CD4-positive, alpha-beta T cell treated with Interleukin-6 at 100 ng/mL for 8 hours (primary cell): ENCODE results near the gene BRSK2.

Experiments used
- DNase-seq: peaks from one replicate; pipeline ENCODE4 v3.0.0-alpha.2; 2020; ENCODE audit warnings: mixed read lengths, low spot score

The BRSK2 gene

GRCh38 chr11:1483445-1483961 lies 93.8 kb downstream of the BRSK2 start:
- no peak for DNase-seq

- DNase-seq, result no peak
Measured at GRCh38 chr11:1484061-1484671, 94.4 kb downstream of the BRSK2 start.

- no peak for DNase-seq
Measured at GRCh38 chr11:1484695-1485503, 95.2 kb downstream of the BRSK2 start.

- no peak for DNase-seq
Measured at GRCh38 chr11:1485504-1485885, 95.8 kb downstream of the BRSK2 start.

DNA sequence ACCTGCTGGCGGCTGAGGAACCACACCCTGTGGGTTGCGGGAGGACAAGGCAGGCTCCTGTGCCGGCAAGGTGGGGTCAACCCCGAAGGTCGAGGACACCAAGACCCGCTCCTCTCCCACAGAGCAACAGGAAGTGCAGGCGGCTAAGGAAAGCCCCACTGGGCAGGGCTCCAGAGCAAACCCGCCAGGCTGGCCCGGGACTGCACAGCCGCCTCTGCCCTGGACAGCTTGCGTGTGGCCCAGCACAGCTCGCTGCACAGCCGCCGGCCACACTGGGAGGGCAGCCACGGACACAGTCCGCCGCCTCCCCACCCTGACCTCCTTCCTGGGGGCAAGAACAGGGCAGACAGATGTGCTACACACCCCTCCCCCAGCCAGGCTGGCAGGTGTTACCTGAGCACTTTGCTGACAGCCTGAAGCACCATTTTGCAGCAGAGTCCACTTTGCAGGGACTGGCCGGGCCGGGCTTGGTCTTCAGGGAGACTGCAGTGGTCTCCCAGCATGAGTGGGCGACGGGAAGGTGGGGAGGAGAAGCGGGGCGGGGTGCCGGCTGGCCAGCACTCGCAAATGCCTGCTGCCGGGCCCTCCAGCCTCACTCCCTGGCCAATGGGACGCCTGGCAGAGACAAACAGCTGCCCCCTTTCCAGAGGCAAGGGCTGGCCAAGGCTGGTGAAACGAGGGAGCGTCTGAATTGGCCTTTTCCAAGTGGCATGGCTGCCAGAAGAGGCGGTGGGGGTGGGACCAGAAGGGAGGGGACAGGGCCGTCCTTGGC lies 96.5 kb downstream of the BRSK2 start, which contains the start of gene MOB2:
Gene MOB2, minus strand, starts transcription at position 726 of the 772 bp plus-strand sequence. Its CDS starts 223 bp downstream, at position 503.
- peak; percentile 7 for DNase-seq

DNA sequence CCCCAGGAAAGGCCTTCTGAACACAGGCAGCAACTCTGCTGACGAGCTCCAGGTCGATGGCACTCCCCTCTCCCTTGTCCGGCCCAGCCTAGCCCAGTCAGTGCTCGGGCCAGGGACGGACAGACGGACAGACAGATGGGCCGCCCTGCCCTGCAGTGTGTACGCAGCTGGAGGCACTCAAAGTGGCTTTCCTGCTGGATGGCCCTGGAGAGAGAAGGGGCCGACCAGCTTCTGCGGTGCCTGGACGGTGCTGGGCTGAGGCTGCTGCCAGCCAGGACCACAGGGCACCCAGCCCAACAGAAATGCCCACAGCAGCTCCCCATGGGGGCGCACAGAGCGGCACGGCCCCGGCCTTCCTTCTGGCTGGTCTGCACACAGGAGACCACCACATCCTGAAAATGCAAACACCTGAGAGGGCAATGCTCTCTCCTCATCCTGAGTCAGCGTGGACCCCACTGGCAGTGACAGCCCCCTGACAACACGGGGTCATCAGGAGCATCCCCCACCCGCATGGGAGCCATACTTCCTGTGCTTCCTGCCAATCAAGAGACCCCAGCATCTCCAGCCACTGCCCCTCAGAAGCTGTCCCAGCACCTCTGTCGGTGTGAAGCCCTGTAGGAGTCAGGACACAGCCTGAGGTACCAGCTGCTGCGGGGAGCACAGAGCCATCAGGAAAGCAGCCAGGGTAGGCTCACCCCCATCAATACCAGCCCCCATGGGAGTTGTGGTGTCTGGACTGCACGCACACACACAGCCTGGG lies 97.5 kb downstream of the BRSK2 start:
- no peak for DNase-seq

- no peak for DNase-seq
Measured at GRCh38 chr11:1487851-1488574, 98.3 kb downstream of the BRSK2 start.

- DNase-seq, result no peak
Measured at GRCh38 chr11:1488575-1489180, 98.9 kb downstream of the BRSK2 start.

- no peak for DNase-seq
Measured at GRCh38 chr11:1490651-1491050, 100.9 kb downstream of the BRSK2 start.

- DNase-seq, result no peak
Measured at GRCh38 chr11:1491379-1491778, 101.6 kb downstream of the BRSK2 start.

GRCh38 chr11:1493650-1494244 lies 104.0 kb downstream of the BRSK2 start:
- no peak for DNase-seq

DNA sequence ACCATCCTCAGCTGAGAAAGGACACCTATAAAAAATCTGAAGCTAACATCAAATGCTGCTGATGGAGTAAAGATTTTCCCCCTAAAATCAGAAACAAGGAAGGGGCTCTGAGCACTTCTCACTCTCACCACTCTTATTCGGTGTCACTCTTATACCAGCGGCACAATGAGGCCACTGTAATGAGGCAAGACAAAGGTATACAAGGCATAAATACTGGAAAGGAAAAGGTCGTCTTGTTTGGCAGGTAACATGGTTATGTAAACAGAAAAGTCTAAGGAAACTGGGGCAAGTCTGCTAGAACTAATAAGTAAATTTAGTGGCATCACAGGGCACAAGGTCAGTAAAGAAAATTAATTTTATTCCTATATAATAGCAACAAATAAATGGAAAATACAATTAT lies 104.9 kb downstream of the BRSK2 start:
- DNase-seq, result no peak

GRCh38 chr11:1496091-1496760 lies 106.5 kb downstream of the BRSK2 start:
- DNase-seq, result no peak

DNA sequence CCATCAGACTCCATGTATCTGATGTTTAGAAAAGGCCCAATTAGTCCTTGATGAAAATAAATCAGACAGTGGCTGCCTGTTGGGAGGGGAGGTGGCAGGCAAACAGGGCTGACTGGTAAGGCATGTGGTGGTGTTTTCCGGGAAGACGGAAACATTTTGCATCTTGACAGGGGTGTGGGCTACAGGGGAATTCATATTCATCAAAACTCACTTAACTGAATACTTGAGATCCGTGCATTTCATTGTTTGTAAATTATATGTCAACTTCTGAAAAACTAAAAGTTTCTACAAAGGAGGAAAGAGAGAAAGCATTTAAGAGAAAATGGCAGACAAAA lies 107.0 kb downstream of the BRSK2 start:
- no peak for DNase-seq

- no peak for DNase-seq
Measured at GRCh38 chr11:1497600-1497999, 107.9 kb downstream of the BRSK2 start.

- DNase-seq, result no peak
Measured at GRCh38 chr11:1498262-1498661, 108.5 kb downstream of the BRSK2 start.

GRCh38 chr11:1499261-1499890 lies 109.6 kb downstream of the BRSK2 start:
- no peak for DNase-seq

DNA sequence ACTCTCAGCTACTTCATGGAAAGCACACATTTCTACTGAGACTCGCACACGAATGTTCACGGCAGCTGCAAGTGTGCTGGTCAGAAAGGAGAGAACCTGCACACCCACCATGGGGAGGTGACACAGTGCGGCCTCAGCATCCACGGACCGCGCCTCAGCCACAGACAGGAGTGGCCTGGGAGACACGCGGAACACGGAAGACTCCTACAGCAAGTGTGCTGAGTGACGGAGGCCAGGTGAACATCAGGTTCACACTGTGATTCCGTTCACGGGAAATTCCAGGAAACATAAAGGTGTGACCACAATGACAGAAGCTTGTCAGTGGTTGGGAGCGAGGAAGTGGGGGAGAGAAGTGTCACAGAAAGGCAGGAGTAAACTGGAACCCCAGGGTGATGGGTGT lies 110.2 kb downstream of the BRSK2 start:
- no peak for DNase-seq
